HG03442 (cell line): ENCODE measurements around the gene SATB2.

ENCODE experiments used
- ATAC-seq: cut with Tn5 transposase; IDR thresholded peaks from one replicate; pipeline ENCODE4 v1.9.1; 2021; ENCODE audit warnings: mild to moderate bottlenecking, moderate library complexity; ENCODE audit not compliant: unreplicated experiment

SATB2 gene

GRCh38 chr2:199466692-199467065 lies 8.9 kb upstream of the SATB2 start:
- no peak for ATAC-seq

GRCh38 chr2:199465988-199466691 lies 8.4 kb upstream of the SATB2 start:
- no peak for ATAC-seq

DNA sequence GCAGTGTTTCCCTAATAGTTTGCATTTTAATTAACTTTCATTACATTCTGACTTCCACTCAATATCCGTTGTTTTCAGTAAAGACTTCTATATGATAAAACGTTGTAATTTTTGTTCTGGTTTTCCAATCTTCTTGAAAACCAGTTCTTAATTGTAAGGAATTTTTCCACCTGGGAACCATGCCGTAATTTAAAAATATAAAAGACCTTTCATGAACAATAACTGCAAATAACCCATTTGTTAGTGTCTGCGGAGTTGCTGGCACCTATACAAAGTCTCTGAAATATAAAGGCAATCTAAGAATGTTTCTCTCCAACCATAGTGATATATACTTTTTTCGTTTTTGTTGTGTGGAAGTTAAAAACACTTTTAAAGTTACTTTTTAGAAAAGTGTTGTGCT lies 7.7 kb upstream of the SATB2 start:
- no peak for ATAC-seq

DNA sequence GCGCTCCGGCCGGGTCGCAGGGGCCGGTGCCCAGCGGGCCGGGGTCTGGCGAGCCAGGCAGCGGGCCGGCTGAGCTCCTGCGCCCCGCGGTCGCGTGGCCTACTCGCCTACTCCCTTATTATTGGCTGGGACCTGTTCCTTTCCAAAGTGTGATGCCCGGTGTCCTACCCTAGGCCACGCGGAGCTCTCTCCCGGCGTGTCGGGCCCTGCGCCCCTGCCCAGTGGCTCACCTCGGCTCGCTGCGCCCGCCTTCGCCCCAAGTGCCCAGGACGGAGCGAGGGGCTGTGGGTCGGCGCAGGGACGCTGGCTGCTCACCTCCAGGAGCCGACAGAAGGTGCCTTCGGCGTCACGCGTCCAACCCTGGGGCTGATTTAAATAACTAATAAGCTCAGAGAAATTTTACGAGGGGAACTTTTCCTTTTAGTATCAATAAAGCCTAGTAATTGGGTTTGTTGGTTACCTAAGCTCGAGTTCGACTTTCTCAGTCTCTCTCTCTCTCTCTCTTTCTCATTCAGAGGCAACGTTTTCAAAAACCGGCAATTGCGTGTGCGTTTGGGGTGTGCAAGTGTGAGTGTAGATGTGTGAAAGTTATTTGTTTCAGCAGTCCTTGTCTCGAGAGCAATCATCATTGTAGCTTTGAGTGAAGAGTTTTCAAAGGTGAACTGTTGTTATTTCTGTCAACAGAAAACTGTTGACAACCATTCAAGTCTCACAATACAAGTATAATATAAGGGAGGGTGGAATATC lies 7.0 kb upstream of the SATB2 start:
- ATAC-seq, result no peak

GRCh38 chr2:199463708-199464605 lies 6.2 kb upstream of the SATB2 start:
- no peak for ATAC-seq

DNA sequence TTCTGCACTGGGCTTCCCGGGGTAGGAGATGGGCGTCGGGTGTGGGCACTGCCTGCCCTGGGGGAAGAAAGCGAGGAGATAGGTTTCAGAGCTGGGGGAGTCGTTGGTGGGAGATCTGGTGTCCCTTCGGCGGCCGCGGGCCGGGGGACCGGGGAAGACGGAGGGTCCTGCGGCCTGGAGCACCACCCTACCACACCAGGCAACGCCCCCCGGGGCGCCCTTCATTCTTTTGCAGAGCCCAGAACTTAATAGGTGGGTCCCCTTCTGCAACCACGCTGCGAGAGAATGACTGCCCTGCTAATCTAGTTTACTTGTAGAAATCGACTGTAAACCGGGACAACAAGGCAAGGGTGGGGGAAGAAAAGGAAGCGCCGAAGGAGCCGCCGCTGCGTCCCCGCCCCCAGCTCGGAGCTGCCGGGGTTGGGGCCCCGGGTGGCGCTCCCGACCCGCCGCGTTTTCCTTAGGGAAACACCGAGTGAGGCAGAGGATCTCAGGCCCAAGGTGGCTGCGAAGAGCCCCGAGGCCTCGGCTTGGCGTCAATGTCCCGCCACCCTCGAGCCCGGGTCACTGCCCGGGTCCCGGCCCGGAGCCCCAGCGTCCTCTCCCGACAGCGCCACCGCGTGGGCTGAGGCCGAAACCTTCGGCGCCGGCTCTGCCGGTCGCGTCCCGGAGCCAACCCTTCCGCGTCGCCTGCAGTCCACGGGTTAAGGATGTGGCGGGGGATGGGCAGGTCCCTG lies 5.4 kb upstream of the SATB2 start:
- ATAC-seq, result peak; percentile 29

DNA sequence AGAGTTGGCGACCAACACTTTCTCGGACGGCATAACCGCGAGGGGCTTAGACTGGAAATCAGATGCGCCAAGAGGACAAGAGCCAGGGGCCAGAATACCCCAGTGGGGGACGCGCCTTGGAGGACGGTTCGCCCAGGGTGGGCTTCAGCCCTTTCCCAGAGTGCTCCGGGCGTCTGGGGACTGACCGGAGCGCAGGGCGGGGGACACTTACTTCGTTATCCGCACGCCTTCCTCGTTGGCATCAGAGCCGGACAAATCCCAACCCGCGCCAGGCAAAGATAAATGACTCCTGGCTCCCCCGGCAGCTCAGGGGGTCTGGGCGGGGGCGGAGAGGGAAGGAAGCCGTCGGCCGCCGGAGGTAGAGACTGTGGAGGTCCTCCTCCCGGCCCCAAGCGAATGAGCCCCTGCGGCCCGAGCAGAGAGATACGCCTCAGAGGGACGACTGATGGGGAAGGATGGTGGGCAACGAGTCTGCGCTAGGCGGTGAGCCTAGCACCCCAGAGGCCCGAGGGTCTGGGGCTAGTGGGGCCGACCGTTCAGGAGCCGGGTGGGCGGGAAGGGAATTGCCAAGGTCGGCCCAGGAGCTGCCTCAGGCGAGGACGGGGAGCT lies 4.7 kb upstream of the SATB2 start:
- ATAC-seq, result no peak

DNA sequence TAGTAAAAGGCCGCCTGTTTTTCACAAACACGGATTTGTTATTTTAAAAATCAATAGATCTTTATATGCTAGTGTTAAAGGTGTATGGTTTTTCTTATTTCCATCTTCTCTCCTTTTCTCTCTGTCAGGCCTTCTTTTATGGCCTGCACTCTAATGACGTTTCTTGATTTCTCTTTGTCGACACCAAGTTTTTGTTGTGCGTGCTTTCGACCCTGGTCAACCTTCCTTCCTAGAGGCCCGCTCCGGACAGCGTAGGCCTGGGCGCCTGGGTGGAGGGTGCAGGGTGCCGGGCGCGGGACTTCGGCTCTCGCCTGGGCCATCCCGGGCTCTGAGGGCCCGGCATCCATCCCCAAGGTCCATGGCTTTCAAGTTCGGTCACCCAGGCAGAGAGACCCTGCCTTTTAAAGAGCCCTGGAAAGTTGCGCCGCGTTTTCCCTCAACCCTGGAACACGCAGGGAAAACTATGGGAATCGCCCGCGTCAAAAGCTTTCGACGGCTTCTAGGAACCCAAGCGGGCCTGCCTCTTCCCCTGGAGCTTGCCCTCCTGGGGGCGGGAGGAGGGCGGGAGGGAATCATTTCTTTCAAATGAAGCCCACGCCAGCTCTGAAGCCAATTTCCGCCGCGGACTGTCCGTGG lies 4.1 kb upstream of the SATB2 start:
- ATAC-seq, result no peak

GRCh38 chr2:199460846-199461710 lies 3.3 kb upstream of the SATB2 start:
- no peak for ATAC-seq

DNA sequence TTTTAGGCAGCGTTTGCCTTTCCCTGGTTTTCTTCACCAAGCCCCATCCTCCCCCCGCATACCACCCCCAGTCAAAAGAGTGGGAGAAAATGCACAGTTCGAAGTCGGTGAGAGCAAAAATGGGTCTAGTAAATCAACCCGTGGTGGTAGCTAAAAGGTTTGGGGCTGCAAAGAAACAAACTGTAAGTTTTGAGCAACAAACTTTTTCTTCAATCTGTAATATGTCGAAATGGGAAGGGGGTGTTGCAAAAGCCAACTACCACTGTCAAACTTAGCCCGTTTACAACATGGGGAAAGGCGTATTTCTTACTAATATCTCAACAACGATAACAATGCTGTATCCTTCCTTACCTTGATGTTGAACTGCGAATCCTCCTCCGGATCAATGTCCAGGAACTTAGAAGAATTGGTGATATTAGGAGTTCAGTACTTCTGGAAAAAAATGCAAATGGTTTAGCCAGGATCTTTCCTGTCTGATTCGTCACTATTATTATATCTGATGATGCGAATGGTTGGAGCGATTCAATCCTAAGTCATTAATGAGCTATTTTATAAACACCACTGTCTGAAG lies 2.4 kb upstream of the SATB2 start:
- no peak for ATAC-seq

DNA sequence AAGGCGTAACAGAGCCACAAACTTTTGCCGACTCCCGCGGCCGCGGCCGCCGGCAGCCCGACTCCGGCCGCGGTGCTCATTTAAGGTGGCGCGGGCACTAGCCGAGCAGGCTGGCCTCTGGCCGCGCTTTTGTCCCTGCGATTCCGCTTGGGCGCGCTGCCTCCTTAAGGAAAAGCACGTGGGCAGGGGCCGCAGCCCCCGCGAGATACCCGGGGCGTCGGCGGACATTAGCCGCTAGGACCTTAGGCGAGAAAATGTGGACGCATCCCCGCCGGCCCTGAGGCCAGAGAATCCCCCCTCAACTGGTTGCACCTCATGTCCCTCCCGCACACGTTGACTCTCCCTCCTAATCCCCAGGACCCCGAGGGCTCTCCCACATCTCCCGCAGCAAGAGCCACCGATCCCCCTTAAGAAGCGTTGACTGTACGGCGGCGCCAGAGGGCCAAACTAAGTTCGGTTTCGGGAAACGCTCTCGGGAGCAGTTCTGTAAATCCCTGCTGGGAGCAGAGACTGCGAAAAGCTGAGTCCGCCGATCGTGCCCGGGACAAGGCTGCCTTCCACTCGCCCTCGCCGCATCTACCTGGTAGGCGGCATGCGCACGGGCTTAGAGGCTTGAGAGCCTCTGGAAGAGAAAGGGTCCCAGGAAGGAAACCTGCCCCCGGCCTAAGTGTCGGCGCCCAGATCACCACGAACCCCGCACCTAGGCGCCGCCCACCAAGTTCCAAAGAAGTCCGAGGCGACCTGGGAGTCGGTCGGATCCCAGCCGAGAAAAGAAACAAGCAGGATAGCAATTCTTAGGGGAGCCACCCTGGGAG lies 1.8 kb upstream of the SATB2 start:
- ATAC-seq, result peak; percentile 30

DNA sequence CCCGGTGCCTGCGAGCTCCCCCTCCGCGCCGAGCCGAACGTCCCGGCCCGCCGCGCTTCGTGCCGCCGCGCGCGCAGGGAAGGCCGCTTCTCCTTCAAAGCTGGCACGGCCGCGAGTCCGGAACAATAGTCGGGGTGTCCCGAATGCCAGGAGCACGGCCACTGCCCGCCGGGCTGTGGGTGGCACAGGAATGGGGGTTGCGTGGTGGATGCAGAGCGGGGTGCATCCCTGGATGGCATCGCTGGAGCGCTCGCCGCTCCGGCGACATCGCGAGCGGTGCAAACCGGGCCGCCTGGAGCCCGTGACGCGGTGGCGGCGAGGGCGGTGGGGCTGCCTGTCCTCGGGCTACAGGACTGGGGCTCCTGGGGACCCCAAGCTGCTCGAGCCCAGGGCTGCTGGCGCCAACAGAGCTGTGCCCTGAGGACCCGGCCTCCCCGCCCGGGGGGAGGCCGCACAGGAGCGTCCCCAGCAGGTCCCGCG lies 1.1 kb upstream of the SATB2 start:
- ATAC-seq, result peak; percentile 32

GRCh38 chr2:199458009-199458805 lies 468 bp upstream of the SATB2 start:
- no peak for ATAC-seq

DNA sequence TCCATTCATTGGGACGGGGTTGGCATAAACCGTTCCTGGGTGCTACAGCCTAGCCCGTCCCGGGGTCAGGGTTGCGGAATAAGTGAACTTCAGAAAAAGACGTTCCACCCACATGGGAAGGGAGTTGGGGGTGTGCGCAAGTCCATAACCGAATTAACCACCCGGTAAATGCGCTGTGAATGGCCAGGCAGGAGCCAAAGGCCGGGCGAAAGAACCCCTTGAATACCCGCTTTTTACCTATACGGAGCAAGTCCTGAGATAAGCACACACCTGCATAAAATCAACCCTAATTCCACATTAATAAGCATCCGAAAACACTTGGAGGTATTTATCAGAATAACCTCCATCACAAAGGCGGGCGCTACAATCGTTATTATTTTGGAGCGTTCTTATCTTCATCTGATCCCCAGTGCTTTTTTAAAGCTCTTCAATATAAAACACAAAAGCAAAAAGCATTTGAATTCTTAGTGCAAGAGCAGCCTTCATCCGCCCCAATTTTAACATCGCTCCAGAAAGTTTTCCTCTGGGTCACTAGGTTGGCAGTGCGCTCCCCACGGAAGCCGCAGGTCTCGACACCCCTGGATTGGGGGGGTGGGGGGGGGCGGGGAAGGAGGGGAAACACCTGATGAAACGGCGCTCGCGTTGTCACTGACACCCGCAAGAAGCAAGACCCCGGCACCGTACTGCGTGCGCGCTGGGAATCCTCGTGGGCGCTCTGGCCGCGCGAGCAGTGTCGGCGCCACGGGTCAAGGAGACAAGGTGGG lies 1.2 kb downstream of the SATB2 start:
- no peak for ATAC-seq

GRCh38 chr2:199455545-199456382 lies 2.0 kb downstream of the SATB2 start:
- no peak for ATAC-seq
